Measurements from ENCODE around the gene ANKRD30BL.
"Not testable (repeated sequence)": the region's sequence is repeated elsewhere in the genome, so short reads cannot be mapped to it uniquely, and the experiment has no call there.

The ANKRD30BL gene, protein sequence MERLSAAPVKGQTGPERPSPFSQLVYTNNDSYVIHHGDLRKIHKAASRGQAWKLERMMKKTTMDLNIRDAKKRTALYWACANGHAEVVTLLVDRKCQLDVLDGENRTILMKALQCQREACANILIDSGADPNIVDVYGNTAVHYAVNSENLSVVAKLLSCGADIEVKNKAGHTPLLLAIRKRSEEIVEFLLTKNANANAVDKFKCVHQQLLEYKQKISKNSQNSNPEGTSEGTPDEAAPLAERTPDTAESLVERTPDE

DNA sequence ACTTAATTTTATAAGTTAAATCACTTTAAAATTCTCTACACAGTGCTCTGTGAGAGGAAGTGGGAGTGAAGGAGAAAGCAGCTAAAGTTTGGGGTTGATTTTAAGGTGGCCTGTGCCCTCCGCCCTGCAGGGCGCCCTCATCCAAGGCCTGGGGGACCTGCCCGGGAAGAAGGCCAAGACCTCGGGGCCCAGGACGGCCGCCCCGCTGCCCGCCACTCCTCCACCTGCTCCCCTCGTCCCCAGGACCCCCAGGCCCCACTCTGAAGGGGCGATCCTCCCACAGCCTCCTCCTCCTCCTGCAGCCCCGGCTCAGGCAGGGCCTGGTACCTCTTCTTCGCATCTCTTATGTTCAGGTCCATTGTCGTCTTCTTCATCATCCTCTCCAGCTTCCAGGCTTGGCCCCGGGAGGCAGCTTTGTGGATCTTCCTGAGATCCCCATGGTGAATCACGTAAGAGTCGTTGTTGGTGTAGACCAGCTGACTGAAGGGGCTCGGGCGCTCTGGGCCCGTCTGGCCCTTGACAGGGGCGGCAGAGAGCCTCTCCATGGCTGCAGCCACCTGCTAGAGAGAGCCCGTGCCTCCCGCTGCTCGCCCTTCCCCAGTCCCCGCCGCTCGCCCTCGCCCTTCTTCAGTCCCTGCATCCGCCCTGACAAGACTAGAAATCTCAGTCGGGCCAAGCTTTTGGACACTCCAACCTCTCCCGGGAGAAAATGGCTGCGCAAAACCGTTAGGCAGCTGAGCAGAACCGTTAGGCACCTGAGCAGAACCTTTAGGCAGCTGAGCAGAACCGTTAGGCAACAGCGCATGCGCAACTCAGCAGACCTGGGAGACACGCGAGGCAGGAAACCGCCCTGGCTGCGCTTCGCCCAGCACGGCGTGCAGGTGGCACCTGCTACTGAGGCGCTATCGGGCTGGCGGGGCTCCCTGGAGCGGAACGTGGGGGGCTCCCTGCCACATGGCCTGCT lies at the start of gene ANKRD30BL:
Gene ANKRD30BL, minus strand, starts transcription at position 792 of the 964 bp plus-strand sequence. Its CDS starts 247 bp downstream, at position 545.
- DNase-seq = not testable (repeated sequence)

DNA sequence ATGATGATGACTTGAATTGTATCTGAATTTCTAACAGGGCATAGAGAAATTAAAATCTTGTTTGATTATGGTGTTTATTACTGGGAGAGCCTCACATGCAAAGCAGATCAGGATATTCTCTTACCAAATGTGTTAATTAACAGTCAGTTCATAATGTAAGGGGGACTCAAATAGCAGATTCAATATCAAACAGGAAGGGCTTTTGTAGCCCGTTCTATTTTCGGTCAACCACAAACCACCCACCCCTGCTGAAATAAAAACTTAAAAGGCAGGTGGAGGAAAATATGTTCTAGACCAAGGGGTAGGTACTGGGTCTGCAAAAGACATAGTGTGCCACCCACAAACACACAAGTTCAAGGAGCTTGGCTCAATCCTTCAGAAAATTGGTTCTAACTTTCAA lies 41.1 kb upstream of the ANKRD30BL start:
- DNase-seq = not testable (repeated sequence)

DNA sequence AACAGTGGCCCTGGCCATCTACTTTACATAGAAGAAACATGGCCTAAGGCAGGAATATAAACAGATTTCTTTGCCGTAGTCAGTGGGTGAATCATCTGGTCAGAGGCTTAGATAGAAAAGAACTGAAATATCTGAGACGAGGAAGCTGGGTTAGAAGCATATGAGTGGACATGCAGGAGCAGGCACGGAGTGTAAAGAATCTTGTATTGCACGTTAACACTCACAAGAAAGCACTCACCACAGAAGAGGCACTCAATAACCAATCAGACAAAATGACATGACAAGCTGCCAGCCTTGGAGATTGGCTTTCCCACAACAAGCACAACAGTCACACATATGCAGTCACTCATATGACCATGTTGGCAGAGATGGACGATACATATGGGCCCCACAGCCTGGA lies 31.1 kb upstream of the ANKRD30BL start:
- not testable (repeated sequence) for DNase-seq

DNA sequence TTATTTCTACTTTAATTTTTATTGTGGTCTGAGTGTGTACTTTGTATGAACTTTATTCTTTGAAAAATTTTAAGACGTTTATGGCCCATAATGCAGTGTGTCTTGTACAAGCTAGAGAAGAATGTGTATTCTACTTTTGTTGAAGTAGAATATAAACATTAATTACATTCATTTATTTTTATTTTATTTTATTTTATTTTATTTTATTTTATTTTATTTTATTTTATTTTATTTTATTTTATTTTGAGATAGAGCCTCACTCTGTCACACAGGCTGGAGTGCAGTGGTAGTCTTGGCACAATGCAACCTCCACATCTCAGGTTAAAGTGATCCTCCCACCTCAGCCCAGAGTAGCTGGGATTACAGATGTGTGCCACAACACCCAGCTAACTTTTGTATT lies 5.3 kb upstream of the ANKRD30BL start:
- DNase-seq = not testable (repeated sequence)

DNA sequence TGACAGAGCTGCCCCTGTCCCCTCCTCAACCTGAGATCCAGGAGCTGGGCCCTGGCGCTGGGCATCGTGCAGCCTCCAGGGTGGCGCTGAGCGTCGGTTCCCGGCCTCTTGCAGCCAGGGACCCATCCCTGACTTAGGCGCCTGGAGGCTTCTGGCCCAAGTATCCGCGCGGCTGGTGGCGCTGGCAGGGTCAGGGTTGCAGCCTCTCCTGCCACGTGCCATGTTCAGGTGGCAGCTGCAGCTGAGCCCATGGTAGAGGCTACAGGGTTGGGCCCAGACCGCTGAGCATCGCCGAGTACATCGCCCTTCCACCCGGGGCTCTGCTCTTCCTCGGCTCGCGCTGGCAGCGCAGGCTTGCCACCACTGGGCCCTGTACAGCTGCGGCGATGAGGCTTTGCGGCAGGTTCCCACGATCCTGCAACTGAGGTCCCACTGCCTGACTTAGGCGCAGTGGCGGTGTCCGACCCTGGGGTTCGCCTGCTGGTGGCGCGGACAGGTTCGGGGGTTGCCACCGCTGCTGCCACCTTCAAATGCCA lies 441 bp upstream of the ANKRD30BL start:
- DNase-seq = not testable (repeated sequence)

DNA sequence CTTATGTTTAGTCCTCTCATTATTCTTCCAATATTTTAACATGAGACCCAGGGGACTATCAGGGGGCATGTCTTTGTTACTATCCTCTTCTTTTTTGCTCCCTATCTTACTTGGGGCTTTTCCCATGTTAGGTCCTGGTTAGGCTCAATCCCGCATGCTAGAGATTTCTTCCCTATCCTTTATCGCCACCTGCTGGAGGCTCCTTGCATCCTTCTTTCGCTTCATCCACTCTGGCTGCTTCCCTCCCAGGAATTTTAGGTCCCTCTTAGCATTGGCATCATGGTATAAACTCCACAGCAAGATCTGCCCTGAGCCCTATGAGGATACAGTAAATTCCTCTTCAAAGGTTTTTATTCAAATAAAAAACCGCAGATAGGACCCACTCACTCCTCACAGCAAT lies 15.0 kb downstream of the ANKRD30BL start:
- peak; percentile 46 for DNase-seq
